H1 (cell line): Measurements from ENCODE around the gene ELOVL6. TPM values are rescaled to one million over a fixed set of nuclear protein-coding genes. Genes with fewer than 3 reads are reported as not detected.

ENCODE experiments used
- CTCF ChIA-PET: fragments of 300-600 bp; sonication (Branson Sonifier 250); formaldehyde crosslinking; loops from one replicate; lab custom pipeline; 2021; ENCODE audit not compliant: partially characterized antibody; lab: Charles Lee
- POLR2A ChIA-PET: fragments of 300-600 bp; sonication (Branson Sonifier 250); formaldehyde crosslinking; loops from one replicate; lab custom pipeline; 2021; ENCODE audit warnings: inconsistent platforms; ENCODE audit not compliant: partially characterized antibody; lab: Charles Lee
- DNase-seq, 2 experiments: peaks; one replicate each; pipeline versions ENCODE4 v3.0.0 to v3.0.0-alpha.2; 2010 to 2022; ENCODE audit warnings: low spot score in 2 of 2, low read depth in 1 of 2, mixed read lengths in 1 of 2
- FAIRE-seq: peaks from 2 replicates; lab custom pipeline; 2011; peaks lifted over from hg19 to GRCh38; lab: Jason Lieb, UNC
- H2AFZ ChIP-seq: 2 replicates; pipeline ENCODE4 v1.8.1; 2012; ENCODE audit warnings: low read length, inconsistent platforms
- H2AK5ac ChIP-seq: 2 replicates; pipeline ENCODE4 v1.6.1; 2013; ENCODE audit warnings: low read depth, low read length
- H2BK120ac ChIP-seq: replicated peaks from 2 replicates; pipeline ENCODE3; 2013; ENCODE audit warnings: low read depth, low read length, inconsistent platforms
- H2BK12ac ChIP-seq: 2 replicates; pipeline ENCODE4 v1.6.1; 2013; ENCODE audit warnings: low read depth, low read length
- H2BK15ac ChIP-seq: 2 replicates; pipeline ENCODE4 v1.6.1; 2013; ENCODE audit warnings: low read length
- H2BK20ac ChIP-seq: 2 replicates; pipeline ENCODE4 v1.6.1; 2013; ENCODE audit warnings: low read length
- H2BK5ac ChIP-seq: 2 replicates; pipeline ENCODE4 v1.6.1; 2013; ENCODE audit warnings: low read depth, low read length
- H3K14ac ChIP-seq: 2 replicates; pipeline ENCODE4 v1.6.1; 2013; ENCODE audit warnings: inconsistent platforms; ENCODE audit not compliant: insufficient read length
- H3K18ac ChIP-seq: 2 replicates; pipeline ENCODE4 v1.6.1; 2013; ENCODE audit warnings: low read length; ENCODE audit errors: extremely low read depth
- H3K23ac ChIP-seq: 2 replicates; pipeline ENCODE4 v1.6.1; 2013; ENCODE audit warnings: inconsistent platforms; ENCODE audit not compliant: insufficient read length
- H3K23me2 ChIP-seq: 2 replicates; pipeline ENCODE4 v1.6.1; 2013; ENCODE audit warnings: low read depth, low read length
- H3K27ac ChIP-seq: 2 replicates; pipeline ENCODE4 v1.6.1; 2011; ENCODE audit warnings: low read depth, low read length, inconsistent platforms
- H3K27me3 ChIP-seq, 4 experiments: replicated peaks in 1 of 4; 1 replicate in 1 of 4; 2 replicates in 3 of 4; pipeline versions ENCODE4 v1.6.1 to v1.8.1; 2011 to 2013; ENCODE audit warnings: low read length in 3 of 4, mild to moderate bottlenecking in 3 of 4, inconsistent platforms in 2 of 4, mixed read lengths in 2 of 4, moderate library complexity in 1 of 4; ENCODE audit not compliant: control insufficient read depth in 3 of 4, insufficient read depth in 3 of 4; ENCODE audit errors: extremely low read depth in 1 of 4
- H3K36me3 ChIP-seq, 4 experiments: 2 replicates each; pipeline versions ENCODE4 v1.6.1 to v1.8.1; 2011 to 2013; ENCODE audit warnings: mild to moderate bottlenecking in 4 of 4, low read length in 3 of 4, moderate library complexity in 2 of 4, control low read depth in 1 of 4, inconsistent platforms in 1 of 4; ENCODE audit not compliant: insufficient read depth in 4 of 4, control insufficient read depth in 2 of 4
- H3K4ac ChIP-seq: replicated peaks from 2 replicates; pipeline ENCODE3; 2013; ENCODE audit warnings: low read length, low read depth, mixed read lengths, inconsistent platforms; ENCODE audit not compliant: insufficient read length
- H3K4me1 ChIP-seq, 4 experiments: replicated peaks in 1 of 4; 1 replicate in 1 of 4; 2 replicates in 3 of 4; pipeline versions ENCODE4 v1.6.1 to v1.8.1; 2011 to 2013; ENCODE audit warnings: low read length in 3 of 4, inconsistent platforms in 2 of 4, mixed read lengths in 1 of 4; ENCODE audit not compliant: insufficient read depth in 4 of 4, control insufficient read depth in 3 of 4
- H3K4me2 ChIP-seq, 2 experiments: 2 replicates each; pipeline versions ENCODE4 v1.6.1 to v1.8.1; 2011 to 2013; ENCODE audit warnings: low read depth in 2 of 2, low read length in 2 of 2, control low read depth in 1 of 2, inconsistent platforms in 1 of 2, mild to moderate bottlenecking in 1 of 2; ENCODE audit not compliant: insufficient read depth in 1 of 2
- H3K4me3 ChIP-seq, 4 experiments: fragments of 200-600, 300-600 bp in 1 of 4; sonication (generic), shearing (Covaris generic), sonication (Bioruptor Twin) in 1 of 4; 2 replicates each; pipeline versions ENCODE4 v1.5.1 to v1.8.1; 2011 to 2016; ENCODE audit warnings: low read length in 4 of 4, low read depth in 3 of 4, control low read depth in 2 of 4, inconsistent platforms in 2 of 4, mild to moderate bottlenecking in 2 of 4, mixed read lengths in 1 of 4, moderate library complexity in 1 of 4; ENCODE audit not compliant: insufficient read depth in 2 of 4; ENCODE audit errors: extremely low read depth in 1 of 4
- H3K56ac ChIP-seq: replicated peaks from 2 replicates; pipeline ENCODE3; 2013; ENCODE audit warnings: low read depth, mild to moderate bottlenecking, mixed read lengths, low read length, inconsistent platforms; ENCODE audit not compliant: insufficient read length
- H3K79me1 ChIP-seq: 2 replicates; pipeline ENCODE4 v1.6.1; 2013; ENCODE audit warnings: low read depth, low read length, control low read depth
- H3K79me2 ChIP-seq, 2 experiments: 2 replicates each; pipeline versions ENCODE4 v1.6.1 to v1.8.1; 2012 to 2013; ENCODE audit warnings: low read length in 2 of 2, mild to moderate bottlenecking in 2 of 2, inconsistent platforms in 1 of 2; ENCODE audit not compliant: insufficient read depth in 2 of 2, control insufficient read depth in 1 of 2
- H3K9ac ChIP-seq, 4 experiments: replicated peaks in 1 of 4; 1 replicate in 1 of 4; 2 replicates in 3 of 4; pipeline versions ENCODE4 v1.6.1 to v1.8.1; 2011 to 2013; ENCODE audit warnings: low read depth in 3 of 4, low read length in 3 of 4, control low read depth in 2 of 4, mild to moderate bottlenecking in 2 of 4, moderate library complexity in 2 of 4, inconsistent platforms in 1 of 4; ENCODE audit errors: extremely low read depth in 1 of 4
- H3K9me3 ChIP-seq, 2 experiments: 2 replicates each; pipeline versions ENCODE4 v1.6.1 to v1.8.1; 2012 to 2013; ENCODE audit warnings: mild to moderate bottlenecking in 2 of 2, moderate library complexity in 2 of 2, control low read depth in 1 of 2, inconsistent platforms in 1 of 2, low read depth in 1 of 2, low read length in 1 of 2, mixed read lengths in 1 of 2; ENCODE audit not compliant: insufficient read depth in 2 of 2
- H4K20me1 ChIP-seq, 2 experiments: replicated peaks in 1 of 2; 2 replicates each; pipeline versions ENCODE3 to v1.8.1; 2011 to 2013; ENCODE audit warnings: inconsistent platforms in 2 of 2, low read length in 2 of 2, mild to moderate bottlenecking in 1 of 2; ENCODE audit not compliant: insufficient read depth in 2 of 2, control insufficient read depth in 1 of 2
- H4K5ac ChIP-seq: 2 replicates; pipeline ENCODE4 v1.6.1; 2013; ENCODE audit warnings: low read length, low read depth, mixed read lengths, inconsistent platforms; ENCODE audit not compliant: insufficient read length
- H4K8ac ChIP-seq: 2 replicates; pipeline ENCODE4 v1.8.0; 2013; ENCODE audit warnings: mild to moderate bottlenecking, moderate library complexity, low read length, inconsistent platforms; ENCODE audit not compliant: insufficient read depth; ENCODE audit errors: extremely low read depth
- H4K91ac ChIP-seq: replicated peaks from 2 replicates; pipeline ENCODE3; 2013; ENCODE audit warnings: low read length, mixed read lengths, inconsistent platforms; ENCODE audit not compliant: insufficient read length
- ATF3 ChIP-seq: IDR thresholded peaks from 2 replicates; pipeline ENCODE4 v1.6.1; 2011; ENCODE audit warnings: low read depth, mild to moderate bottlenecking, low read length; ENCODE audit not compliant: insufficient read depth
- BCL11A ChIP-seq, 2 experiments: IDR thresholded peaks; one replicate each; pipeline ENCODE4 v1.6.1; 2011; ENCODE audit warnings: low read depth in 2 of 2, low read length in 2 of 2, mild to moderate bottlenecking in 2 of 2
- BRCA1 ChIP-seq: IDR thresholded peaks from 2 replicates; pipeline ENCODE4 v1.6.1; 2012; ENCODE audit warnings: low read depth, low read length, improper control_type of control experiment
- CBX5 ChIP-seq: fragments of 300-800, 300-1000 bp; sonication (generic); IDR thresholded peaks from 2 replicates; pipeline ENCODE4 v1.7.1; 2016; ENCODE audit warnings: antibody characterized with exemption, low read length, low read depth
- CBX8 ChIP-seq: fragments of 300-800, 300-1000 bp; sonication (generic); IDR thresholded peaks from 2 replicates; pipeline ENCODE4 v1.7.1; 2016; ENCODE audit warnings: low read depth, low read length, borderline replicate concordance
- CHD1 ChIP-seq: IDR thresholded peaks from 2 replicates; pipeline ENCODE4 v1.6.1; 2012; ENCODE audit warnings: low read depth, low read length, improper control_type of control experiment
- GTF2F1 ChIP-seq: IDR thresholded peaks from 2 replicates; pipeline ENCODE4 v1.6.1; 2012; ENCODE audit warnings: low read depth, low read length, improper control_type of control experiment, borderline replicate concordance
- KDM5A ChIP-seq: fragments of 200-600 bp; IDR thresholded peaks from 2 replicates; pipeline ENCODE4 v1.7.1; 2012; ENCODE audit warnings: mild to moderate bottlenecking, low read length, inconsistent platforms, mixed read lengths
- POLR2AphosphoS5 ChIP-seq: IDR thresholded peaks from 2 replicates; pipeline ENCODE4 v1.6.1; 2011; ENCODE audit warnings: low read depth, low read length
- RBBP5 ChIP-seq: IDR thresholded peaks from 2 replicates; pipeline ENCODE4 v1.7.1; 2012; ENCODE audit warnings: low read depth, mild to moderate bottlenecking, inconsistent platforms, low read length, moderate library complexity, borderline replicate concordance
- SAP30 ChIP-seq: fragments of 300-600 bp; sonication (generic); IDR thresholded peaks from 2 replicates; pipeline ENCODE4 v1.7.1; 2012; ENCODE audit warnings: low read length, moderate library complexity, mild to moderate bottlenecking, inconsistent platforms; ENCODE audit not compliant: insufficient read depth, insufficient replicate concordance
- SP4 ChIP-seq: IDR thresholded peaks from 2 replicates; pipeline ENCODE4 v1.6.1; 2012; ENCODE audit warnings: low read length, inconsistent platforms
- TCF12 ChIP-seq: IDR thresholded peaks from 2 replicates; pipeline ENCODE4 v1.6.1; 2011; ENCODE audit warnings: low read depth, mild to moderate bottlenecking, low read length
- TEAD4 ChIP-seq: IDR thresholded peaks from 2 replicates; pipeline ENCODE4 v1.6.1; 2012; ENCODE audit warnings: low read depth, low read length, inconsistent platforms, mixed read lengths
- WGBS, 2 experiments: shearing (Covaris generic) in 1 of 2; methylation state at CpG; one replicate each; pipeline versions ENCODE4 v1.1.6 to v1.1.7; 2013 to 2015; ENCODE audit warnings: low lambda C conversion rate in 2 of 2, mixed read lengths in 2 of 2, inconsistent platforms in 1 of 2, low coverage in 1 of 2, missing lambda C conversion rate in 1 of 2; ENCODE audit not compliant: insufficient replicate concordance in 2 of 2, insufficient coverage in 1 of 2, insufficient read length in 1 of 2; ENCODE audit errors: extremely low coverage in 1 of 2, missing lambda C conversion rate in 1 of 2; 5-methylcytosine and 5-hydroxymethylcytosine counted together
- polyA plus RNA-seq, 7 experiments: library from polyadenylated mRNA; depleted of rRNA in 3 of 7; stranded (reverse) in 5 of 7; unstranded in 2 of 7; fragments of >200 nt in 5 of 7; fragments of 200-250 nt in 2 of 7; gene quantifications; 1 replicate in 5 of 7; 2 replicates in 1 of 7; 4 replicates in 1 of 7; pipeline versions ENCODE4 v1.2.1 to v1.2.3, GENCODE V29; 2011 to 2013; ENCODE audit warnings: missing spikeins in 2 of 7, mixed read lengths in 2 of 7
- total RNA-seq: library from RNA; stranded (reverse); fragmentation: NEBNext Ultra II Directional; extraction: Animal tissue kit (Norgen Biotek cat#: 25700); gene quantifications from 2 replicates; pipeline ENCODE4 v1.2.1, GENCODE V29; 2021

The ELOVL6 gene
- total and polyA plus RNA-seq, 2 of the 8 experiments (the other 6 are each of a cell fraction or from before 2014, with no cell fraction given) = 27.8 to 86.6 TPM

GRCh38 chr4:110046588-110047049, 151.8 kb downstream of the ELOVL6 start:
- Histone ChIP-seq H3K4me1 (no peaks in the 10 kb centered on the region), H2AK5ac (no peak overlapping the region), H3K14ac (no peak overlapping the region), H3K9ac (no peak overlapping the region), H3K18ac (no peak overlapping the region), H2BK5ac (no peak overlapping the region), H4K91ac (no peak overlapping the region), H3K27me3 (no peaks in the 10 kb centered on the region), H3K79me2 (no peaks in the 10 kb centered on the region), H2BK15ac (no peak overlapping the region), H3K79me1 (no peaks in the 10 kb centered on the region), H3K23me2 (no peaks in the 10 kb centered on the region), H2BK120ac (no peak overlapping the region), H3K9me3 (no peaks in the 10 kb centered on the region), H4K8ac (no peak overlapping the region), H3K36me3 (peaks cover 0 to 12% (median 8%) of the 10 kb centered on the region in 4 experiments; a peak in 7 of 8 replicates), H3K4me2 (no peak overlapping the region), H3K56ac (no peak overlapping the region), H2BK12ac (no peak overlapping the region), H3K27ac (no peak overlapping the region), H4K5ac (no peak overlapping the region), H3K23ac (no peak overlapping the region), H2BK20ac (no peak overlapping the region), H4K20me1 (peaks cover 0 to 1% of the 10 kb centered on the region in 2 experiments), H3K4ac (no peak overlapping the region), H3K4me3 (no peak overlapping the region), H2AFZ (no peak overlapping the region)
- ChIA-PET CTCF (interaction anchor here (1.4 to 1.9 kb wide), 6 partner anchors 12 to 464 kb away, joined by 3 to 7 read pairs (median 5); no protein-coding TSS in a partner anchor), POLR2A (interaction anchor here (0.9 kb wide), 1 partner anchor 9 kb away, joined by 4 read pairs; no protein-coding TSS in a partner anchor)
- DNase-seq = no peak
- FAIRE-seq = no peak
- WGBS, 2 experiments = 96% methylated on average over 5 of the region's 5 CpGs; no CpG with 5 or more reads in 1 of the 2 experiments
- no peak for TF ChIP-seq BCL11A (IDR thresholded peaks at IDR 0.05; ENCODE audit: low read depth in 2 of 2, low read length in 2 of 2)
- TF ChIP-seq KDM5A = no peak
- TF ChIP-seq POLR2AphosphoS5 = no peak
- TF ChIP-seq CBX8 = no peak
- no peak for TF ChIP-seq SP4
- no peak for TF ChIP-seq ATF3
- TF ChIP-seq GTF2F1 = no peak
- TF ChIP-seq SAP30 = no peak
- no peak for TF ChIP-seq BRCA1
- no peak for TF ChIP-seq CHD1
- TF ChIP-seq TEAD4 = no peak
- no peak for TF ChIP-seq TCF12
- no peak for TF ChIP-seq CBX5
- no peak for TF ChIP-seq RBBP5
